Esophagus (tissue), 2 donors: ENCODE measurements around the gene SFXN4. TPM values are rescaled to one million over a fixed set of nuclear protein-coding genes. Genes with fewer than 3 reads are reported as not detected.

ENCODE experiments used
- H3K27ac ChIP-seq, 2 donors: one replicate each; pipeline ENCODE4 v1.5.1; 2013; ENCODE audit warnings: low read depth in 2 of 2, mild to moderate bottlenecking in 2 of 2, inconsistent platforms in 1 of 2, low read length in 1 of 2, moderate library complexity in 1 of 2
- H3K27me3 ChIP-seq, 2 donors: one replicate each; pipeline ENCODE4 v1.6.1; 2013; ENCODE audit warnings: low read length in 2 of 2, control low read depth in 1 of 2, mild to moderate bottlenecking in 1 of 2; ENCODE audit not compliant: insufficient read depth in 2 of 2, control insufficient read depth in 1 of 2
- H3K36me3 ChIP-seq, 2 donors: one replicate each; pipeline ENCODE4 v1.6.1; 2013; ENCODE audit warnings: low read length in 1 of 2; ENCODE audit not compliant: control insufficient read depth in 2 of 2, insufficient read depth in 2 of 2
- H3K4me1 ChIP-seq, 2 donors: one replicate each; pipeline ENCODE4 v1.6.1; 2013; ENCODE audit warnings: low read length in 1 of 2; ENCODE audit not compliant: control insufficient read depth in 2 of 2, insufficient read depth in 2 of 2
- H3K4me3 ChIP-seq, 2 donors: one replicate each; pipeline ENCODE4 v1.5.1; 2013; ENCODE audit warnings: low read length in 2 of 2, mild to moderate bottlenecking in 2 of 2, low read depth in 1 of 2, moderate library complexity in 1 of 2
- H3K9me3 ChIP-seq, 2 donors: one replicate each; pipeline ENCODE4 v1.6.1; 2013; ENCODE audit warnings: mild to moderate bottlenecking in 2 of 2, low read depth in 1 of 2, low read length in 1 of 2, moderate library complexity in 1 of 2; ENCODE audit not compliant: control insufficient read depth in 2 of 2, insufficient read depth in 1 of 2
- WGBS, 2 donors: extraction: QIAGEN DNeasy Blood & Tissue Kit; methylation state at CpG; one replicate each; pipeline ENCODE4 v1.1.7; 2013; 5-methylcytosine and 5-hydroxymethylcytosine counted together
- polyA plus RNA-seq, 2 donors: library from polyadenylated mRNA; stranded (reverse); fragments of 200-250 nt; gene quantifications; one replicate each; pipeline ENCODE4 v1.2.3, GENCODE V29; 2013
- donor health status: healthy with polysubstance abuse.
- donor health status: Bipolar disorder and iron deficiency.

Gene SFXN4
- polyA plus RNA-seq, 2 donors, result 20.8 to 22.7 TPM

GRCh38 chr10:119174109-119174508 is 8.6 kb upstream of the SFXN4 start:
- Histone ChIP-seq H3K27ac (no peak overlapping the region), H3K36me3 (peaks cover 10 to 12% of the 10 kb centered on the region in 2 donors), H3K9me3 (no peaks in the 10 kb centered on the region), H3K4me3 (no peak overlapping the region), H3K4me1 (peaks cover 2 to 4% of the 10 kb centered on the region in 2 donors), H3K27me3 (no peaks in the 10 kb centered on the region)
- 67 to 72% methylated on average over 2 of the region's 2 CpGs for WGBS, 2 donors

GRCh38 chr10:119167041-119167440 is 1.5 kb upstream of the SFXN4 start:
- Histone ChIP-seq H3K27me3 (no peaks in the 10 kb centered on the region), H3K4me1 (peaks cover 0 to 4% of the 10 kb centered on the region in 2 donors), H3K4me3 (no peak overlapping the region), H3K27ac (no peak overlapping the region), H3K36me3 (peaks cover 10 to 13% of the 10 kb centered on the region in 2 donors), H3K9me3 (no peaks in the 10 kb centered on the region)
- 82% methylated on average over 8 of the region's 8 CpGs for WGBS, 2 donors

- Histone ChIP-seq H3K4me1 (peaks cover 0 to 4% of the 10 kb centered on the region in 2 donors), H3K36me3 (peaks cover 8 to 11% of the 10 kb centered on the region in 2 donors), H3K4me3 (no peak overlapping the region), H3K9me3 (no peaks in the 10 kb centered on the region), H3K27ac (peak overlapping the region in 1 of 2 donors; percentile 75), H3K27me3 (no peaks in the 10 kb centered on the region)
- WGBS, 2 donors, result 70 to 74% methylated on average over 8 of the region's 8 CpGs
Observed at GRCh38 chr10:119166564-119166963, 1.1 kb upstream of the SFXN4 start.

- Histone ChIP-seq H3K4me3 (peak overlapping the region; percentile 74 to 91), H3K9me3 (no peaks in the 10 kb centered on the region), H3K27me3 (no peaks in the 10 kb centered on the region), H3K27ac (peak overlapping the region; percentile 75 to 83), H3K4me1 (peaks cover 0 to 4% of the 10 kb centered on the region in 2 donors), H3K36me3 (peaks cover 5 to 7% of the 10 kb centered on the region in 2 donors)
- 62 to 67% methylated on average over 7 of the region's 7 CpGs for WGBS, 2 donors
Observed at GRCh38 chr10:119166118-119166500, 595 bp upstream of the SFXN4 start.

GRCh38 chr10:119162452-119163092 is 2.9 kb downstream of the SFXN4 start:
- no peaks in the 10 kb centered on the region for H3K9me3 ChIP-seq
- no peak overlapping the region for H3K27ac ChIP-seq
- peaks cover 0 to 4% of the 10 kb centered on the region in 2 donors for H3K4me1 ChIP-seq
- peaks cover 0 to 12% of the 10 kb centered on the region in 2 donors for H3K36me3 ChIP-seq
- no peak overlapping the region for H3K4me3 ChIP-seq
- H3K27me3 ChIP-seq, result no peaks in the 10 kb centered on the region
- 93 to 96% methylated on average over 5 of the region's 5 CpGs for WGBS, 2 donors

GRCh38 chr10:119161680-119162451 is 3.6 kb downstream of the SFXN4 start:
- H3K27ac ChIP-seq, result no peak overlapping the region
- peaks cover 0 to 4% of the 10 kb centered on the region in 2 donors for H3K4me1 ChIP-seq
- H3K36me3 ChIP-seq, result peaks cover 0 to 12% of the 10 kb centered on the region in 2 donors
- H3K9me3 ChIP-seq, result no peaks in the 10 kb centered on the region
- no peaks in the 10 kb centered on the region for H3K27me3 ChIP-seq
- no peak overlapping the region for H3K4me3 ChIP-seq
- WGBS, 2 donors, result 61 to 62% methylated on average over 11 of the region's 11 CpGs

GRCh38 chr10:119159332-119159731 is 6.2 kb downstream of the SFXN4 start:
- H3K4me1 ChIP-seq, result no peaks in the 10 kb centered on the region
- H3K36me3 ChIP-seq, result peaks cover 0 to 24% of the 10 kb centered on the region in 2 donors
- WGBS, 2 donors, result 76 to 83% methylated on average over 8 of the region's 8 CpGs
- H3K4me3 ChIP-seq, result no peak overlapping the region
- no peaks in the 10 kb centered on the region for H3K27me3 ChIP-seq
- H3K27ac ChIP-seq, result no peak overlapping the region
- H3K9me3 ChIP-seq, result no peaks in the 10 kb centered on the region

- no peak overlapping the region for H3K4me3 ChIP-seq
- H3K27me3 ChIP-seq, result no peaks in the 10 kb centered on the region
- H3K36me3 ChIP-seq, result peaks cover 7 to 21% of the 10 kb centered on the region in 2 donors
- no peaks in the 10 kb centered on the region for H3K4me1 ChIP-seq
- H3K9me3 ChIP-seq, result no peaks in the 10 kb centered on the region
- no peak overlapping the region for H3K27ac ChIP-seq
- 94 to 99% methylated on average over 12 of the region's 12 CpGs for WGBS, 2 donors
Observed at GRCh38 chr10:119153661-119154060, 11.9 kb downstream of the SFXN4 start.

- H3K4me3 ChIP-seq, result no peak overlapping the region
- H3K27me3 ChIP-seq, result no peaks in the 10 kb centered on the region
- no peak overlapping the region for H3K27ac ChIP-seq
- no peaks in the 10 kb centered on the region for H3K4me1 ChIP-seq
- H3K36me3 ChIP-seq, result peaks cover 11 to 23% of the 10 kb centered on the region in 2 donors
- WGBS, 2 donors, result 92 to 94% methylated on average over 5 of the region's 5 CpGs
- H3K9me3 ChIP-seq, result no peaks in the 10 kb centered on the region
Observed at GRCh38 chr10:119153041-119153440, 12.5 kb downstream of the SFXN4 start.
